HG03460 (cell line): Measurements from ENCODE around the gene C19orf81.
"Not testable (repeated sequence)": the region's sequence is repeated elsewhere in the genome, so short reads cannot be mapped to it uniquely, and the experiment has no call there.

ENCODE experiments used
- ATAC-seq: cut with Tn5 transposase; IDR thresholded peaks from one replicate; pipeline ENCODE4 v1.9.1; 2021; ENCODE audit not compliant: unreplicated experiment

Gene C19orf81

GRCh38 chr19:50649433-50650391 lies at the start of gene C19orf81:
Gene C19orf81, plus strand, starts transcription at chr19:50649445. Its CDS starts 0 bp downstream, at chr19:50649445.
- no peak for ATAC-seq

GRCh38 chr19:50601407-50602088 lies 47.7 kb upstream of the C19orf81 start:
- no peak for ATAC-seq

- ATAC-seq: no peak
These were observed 47.2 kb upstream of the C19orf81 start for GRCh38 chr19:50602089-50602422.

GRCh38 chr19:50602496-50602895 lies 46.7 kb upstream of the C19orf81 start:
- no peak for ATAC-seq

- no peak for ATAC-seq
These were observed 46.3 kb upstream of the C19orf81 start for GRCh38 chr19:50602935-50603334.

GRCh38 chr19:50604264-50605073 lies 44.8 kb upstream of the C19orf81 start:
- not testable (repeated sequence) for ATAC-seq

GRCh38 chr19:50606059-50606836 lies 43.0 kb upstream of the C19orf81 start:
- ATAC-seq: not testable (repeated sequence)

GRCh38 chr19:50607388-50607787 lies 41.9 kb upstream of the C19orf81 start:
- ATAC-seq: no peak

- ATAC-seq: no peak
These were observed 41.1 kb upstream of the C19orf81 start for GRCh38 chr19:50607874-50608785.

- not testable (repeated sequence) for ATAC-seq
These were observed 36.5 kb upstream of the C19orf81 start for GRCh38 chr19:50612504-50613404.

- ATAC-seq: not testable (repeated sequence)
These were observed 30.9 kb upstream of the C19orf81 start for GRCh38 chr19:50618379-50618778.

GRCh38 chr19:50619184-50619583 lies 30.1 kb upstream of the C19orf81 start:
- not testable (repeated sequence) for ATAC-seq

- ATAC-seq: not testable (repeated sequence)
These were observed 28.8 kb upstream of the C19orf81 start for GRCh38 chr19:50620394-50620906.

- no peak for ATAC-seq
These were observed 24.2 kb upstream of the C19orf81 start for GRCh38 chr19:50624949-50625600.

- ATAC-seq: no peak
These were observed 23.2 kb upstream of the C19orf81 start for GRCh38 chr19:50626011-50626410.

- ATAC-seq: no peak
These were observed 22.4 kb upstream of the C19orf81 start for GRCh38 chr19:50626795-50627194.

- no peak for ATAC-seq
These were observed 21.1 kb upstream of the C19orf81 start for GRCh38 chr19:50628146-50628545.

- ATAC-seq: no peak
These were observed 20.7 kb upstream of the C19orf81 start for GRCh38 chr19:50628551-50628950.
